HepG2 (cell line): ENCODE measurements around the gene GPT2. TPM values are rescaled to one million over a fixed set of nuclear protein-coding genes. Genes with fewer than 3 reads are reported as not detected.
A peak's percentile ranks its signal among the peaks of the same experiment; 100 is the strongest.

ENCODE experiments used
- DZIP1 ChIP-seq: sonication (generic); formaldehyde crosslinking; IDR thresholded peaks from 2 replicates; pipeline ENCODE4 v1.5.0; 2020; ENCODE audit warnings: mild to moderate bottlenecking, missing genetic modification reagents
- E2F1 ChIP-seq: sonication (generic); formaldehyde crosslinking; IDR thresholded peaks from 2 replicates; pipeline ENCODE4 v1.5.0; 2020; ENCODE audit warnings: missing genetic modification reagents
- HNRNPK ChIP-seq: fragments of 200-400 bp; formaldehyde crosslinking; IDR thresholded peaks from 2 replicates; pipeline ENCODE4 v1.6.1; 2018; ENCODE audit warnings: low read length, low read depth, moderate library complexity, mild to moderate bottlenecking; ENCODE audit not compliant: poor library complexity, severe bottlenecking
- HNRNPLL ChIP-seq: fragments of 200-400 bp; formaldehyde crosslinking; IDR thresholded peaks from 2 replicates; pipeline ENCODE4 v1.6.1; 2017; ENCODE audit warnings: mild to moderate bottlenecking, low read depth, low read length; ENCODE audit not compliant: poor library complexity, severe bottlenecking
- HOMEZ ChIP-seq: IDR thresholded peaks from 2 replicates; pipeline ENCODE4 v1.6.1; 2016; ENCODE audit warnings: low read depth
- KLF11 ChIP-seq: IDR thresholded peaks from 2 replicates; pipeline ENCODE4 v1.6.1; 2016; ENCODE audit warnings: missing compliant biosample characterization
- MXI1 ChIP-seq: IDR thresholded peaks from 3 replicates; pipeline ENCODE4 v1.6.1; 2012; ENCODE audit warnings: low read depth, low read length, inconsistent platforms, borderline replicate concordance
- NFKBIZ ChIP-seq: IDR thresholded peaks from 2 replicates; pipeline ENCODE4 v1.6.1; 2018; ENCODE audit warnings: missing genetic modification reagents, missing compliant biosample characterization
- SALL1 ChIP-seq: sonication (generic); formaldehyde crosslinking; IDR thresholded peaks from 2 replicates; pipeline ENCODE4 v1.8.0; 2022; ENCODE audit warnings: mild to moderate bottlenecking, missing genetic modification reagents
- ZBTB34 ChIP-seq: sonication (generic); formaldehyde crosslinking; IDR thresholded peaks from 2 replicates; pipeline ENCODE4 v1.8.0; 2022; ENCODE audit warnings: mild to moderate bottlenecking, missing genetic modification reagents
- ZNF34 ChIP-seq: sonication (generic); formaldehyde crosslinking; IDR thresholded peaks from 2 replicates; pipeline ENCODE4 v1.4.0; 2020; ENCODE audit warnings: mild to moderate bottlenecking, missing genetic modification reagents, borderline replicate concordance
- ZNF430 ChIP-seq: sonication (generic); formaldehyde crosslinking; IDR thresholded peaks from 2 replicates; pipeline ENCODE4 v1.9.0; 2021; ENCODE audit warnings: mild to moderate bottlenecking, missing genetic modification reagents
- ZNF543 ChIP-seq: sonication (generic); formaldehyde crosslinking; IDR thresholded peaks from 2 replicates; pipeline ENCODE4 v1.4.0; 2020; ENCODE audit warnings: mild to moderate bottlenecking, missing genetic modification reagents
- ZNF546 ChIP-seq: sonication (generic); formaldehyde crosslinking; conservative IDR thresholded peaks from 2 replicates; pipeline ENCODE4 v1.8.1; 2023; ENCODE audit warnings: mild to moderate bottlenecking, missing genetic modification reagents
- ZNF614 ChIP-seq: IDR thresholded peaks from 2 replicates; pipeline ENCODE4 v1.6.1; 2018; ENCODE audit warnings: missing biosample characterization, missing genetic modification reagents, inconsistent platforms, borderline replicate concordance
- ZNF720 ChIP-seq: sonication (generic); formaldehyde crosslinking; IDR thresholded peaks from 2 replicates; pipeline ENCODE4 v1.4.0; 2020; ENCODE audit warnings: missing genetic modification reagents
- ZNF724P ChIP-seq: sonication (generic); formaldehyde crosslinking; IDR thresholded peaks from 2 replicates; pipeline ENCODE4 v1.8.0; 2022; ENCODE audit warnings: missing genetic modification reagents, borderline replicate concordance
- ZXDC ChIP-seq: sonication (generic); formaldehyde crosslinking; IDR thresholded peaks from 2 replicates; pipeline ENCODE4 v1.5.0; 2020; ENCODE audit warnings: mild to moderate bottlenecking, missing genetic modification reagents
- polyA plus RNA-seq, 8 experiments: library from polyadenylated mRNA; depleted of rRNA in 3 of 8; stranded (reverse) in 7 of 8; unstranded in 1 of 8; fragments of >200 nt; fragmentation: Illumina TruSeq in 4 of 8; extraction: Trizol in 4 of 8; gene quantifications; 2 replicates each; pipeline versions ENCODE4 v1.2.1 to v1.2.3, GENCODE V29; 2011 to 2016; ENCODE audit warnings: low read depth in 4 of 8, missing spikeins in 1 of 8, mixed read lengths in 1 of 8; ENCODE audit not compliant: insufficient read depth in 1 of 8
- total RNA-seq, 5 experiments: library from RNA; depleted of rRNA; stranded (reverse); fragments of >200 nt; fragmentation: Illumina TruSeq; extraction: Trizol; gene quantifications; 2 replicates each; pipeline ENCODE4 v1.2.3, GENCODE V29; 2016; ENCODE audit warnings: low read depth in 1 of 5

The GPT2 gene
- total and polyA plus RNA-seq, 2 of the 13 experiments (the other 11 are each of a cell fraction or from before 2014, with no cell fraction given), result 138 to 267 TPM

GRCh38 chr16:46884513-46885293, 541 bp downstream of the GPT2 start (continued):
- TF ChIP-seq DZIP1 (CRISPR knock-in tag) (peak; percentile 86), ZNF724P (CRISPR knock-in tag) (peak; percentile 15; the same call in 1 of the 2 replicates), HNRNPLL (peak; percentile 64), E2F1 (CRISPR knock-in tag) (no peak), ZNF543 (peak; percentile 65), ZNF614 (CRISPR knock-in tag) (no peak), ZNF34 (CRISPR knock-in tag) (no peak), ZNF430 (CRISPR knock-in tag) (peak; percentile 70; the same call in 1 of the 2 replicates), HNRNPK (peak; percentile 55), ZNF720 (CRISPR knock-in tag) (no peak), ZBTB34 (CRISPR knock-in tag) (no peak; the same call in 1 of the 2 replicates), NFKBIZ (no peak), SALL1 (CRISPR knock-in tag) (no peak), ZNF546 (CRISPR knock-in tag) (peak; percentile 70; the same call in 1 of the 2 replicates), ZXDC (0 out of 2 replicates have a peak, but pooled peaks have one; percentile 85), KLF11 (CRISPR knock-in tag) (no peak), HOMEZ (CRISPR knock-in tag) (no peak), MXI1 (no peak)
